Bronchial epithelial cell (primary cell): ENCODE data around the gene LIPC. TPM values are rescaled to one million over a fixed set of nuclear protein-coding genes. Genes with fewer than 3 reads are reported as not detected.
A peak's percentile ranks its signal among the peaks of the same experiment; 100 is the strongest.

Experiments
- DNase-seq: peaks from one replicate; pipeline ENCODE4 v3.0.0-alpha.2; 2010; ENCODE audit warnings: low read depth
- FAIRE-seq: peaks from 2 replicates; lab custom pipeline; 2011; peaks lifted over from hg19 to GRCh38; lab: Jason Lieb, UNC
- H3K27me3 ChIP-seq: 2 replicates; pipeline ENCODE4 v1.5.1; 2011; ENCODE audit warnings: low read length; ENCODE audit not compliant: control insufficient read depth, insufficient read depth
- H3K36me3 ChIP-seq: 2 replicates; pipeline ENCODE4 v1.5.1; 2011; ENCODE audit warnings: low read length; ENCODE audit not compliant: control insufficient read depth, insufficient read depth
- H3K4me3 ChIP-seq: 2 replicates; pipeline ENCODE4 v1.5.1; 2011; ENCODE audit warnings: mild to moderate bottlenecking, low read depth, low read length, control low read depth
- total RNA-seq: library from RNA; depleted of rRNA; stranded (reverse); fragments of >200 nt; gene quantifications from 2 replicates; pipeline ENCODE4 v1.2.1, GENCODE V29; 2014
- TF ChIP-seq, protein P1 (sequence below): IDR thresholded peaks from 2 replicates; pipeline ENCODE4 v1.5.1; 2011; ENCODE audit warnings: mild to moderate bottlenecking, moderate library complexity, low read length, control low read depth, inconsistent platforms; ENCODE audit not compliant: insufficient read depth, severe bottlenecking

LIPC gene
- total RNA-seq, 1 donor from 2014 or later, result 0.26 TPM

DNA sequence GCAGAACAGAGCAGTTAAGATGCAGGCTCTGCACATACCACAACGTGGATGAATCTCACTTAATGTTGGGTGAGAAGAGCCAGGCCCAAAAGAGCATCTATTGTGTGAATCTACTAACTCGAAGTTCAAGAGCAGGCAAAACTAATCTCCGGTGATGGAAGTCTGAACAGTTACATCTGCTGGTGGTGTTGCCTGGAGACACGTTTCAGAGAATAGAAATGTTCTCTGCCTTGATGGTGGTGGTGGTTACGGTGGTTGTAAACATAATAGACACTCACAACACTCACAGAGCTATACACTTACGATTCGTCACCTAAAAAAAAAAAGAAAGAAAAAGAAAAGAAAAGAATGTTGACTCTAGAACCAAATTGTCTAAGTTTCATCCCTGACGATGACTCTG lies 86.8 kb downstream of the LIPC start:
- Histone ChIP-seq H3K36me3 (no peaks in the 10 kb centered on the region), H3K4me3 (no peak overlapping the region), H3K27me3 (no peaks in the 10 kb centered on the region)
- DNase-seq (no peak), FAIRE-seq (no peak)
- TF ChIP-seq, protein P1, sequence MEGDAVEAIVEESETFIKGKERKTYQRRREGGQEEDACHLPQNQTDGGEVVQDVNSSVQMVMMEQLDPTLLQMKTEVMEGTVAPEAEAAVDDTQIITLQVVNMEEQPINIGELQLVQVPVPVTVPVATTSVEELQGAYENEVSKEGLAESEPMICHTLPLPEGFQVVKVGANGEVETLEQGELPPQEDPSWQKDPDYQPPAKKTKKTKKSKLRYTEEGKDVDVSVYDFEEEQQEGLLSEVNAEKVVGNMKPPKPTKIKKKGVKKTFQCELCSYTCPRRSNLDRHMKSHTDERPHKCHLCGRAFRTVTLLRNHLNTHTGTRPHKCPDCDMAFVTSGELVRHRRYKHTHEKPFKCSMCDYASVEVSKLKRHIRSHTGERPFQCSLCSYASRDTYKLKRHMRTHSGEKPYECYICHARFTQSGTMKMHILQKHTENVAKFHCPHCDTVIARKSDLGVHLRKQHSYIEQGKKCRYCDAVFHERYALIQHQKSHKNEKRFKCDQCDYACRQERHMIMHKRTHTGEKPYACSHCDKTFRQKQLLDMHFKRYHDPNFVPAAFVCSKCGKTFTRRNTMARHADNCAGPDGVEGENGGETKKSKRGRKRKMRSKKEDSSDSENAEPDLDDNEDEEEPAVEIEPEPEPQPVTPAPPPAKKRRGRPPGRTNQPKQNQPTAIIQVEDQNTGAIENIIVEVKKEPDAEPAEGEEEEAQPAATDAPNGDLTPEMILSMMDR, result no peak

DNA sequence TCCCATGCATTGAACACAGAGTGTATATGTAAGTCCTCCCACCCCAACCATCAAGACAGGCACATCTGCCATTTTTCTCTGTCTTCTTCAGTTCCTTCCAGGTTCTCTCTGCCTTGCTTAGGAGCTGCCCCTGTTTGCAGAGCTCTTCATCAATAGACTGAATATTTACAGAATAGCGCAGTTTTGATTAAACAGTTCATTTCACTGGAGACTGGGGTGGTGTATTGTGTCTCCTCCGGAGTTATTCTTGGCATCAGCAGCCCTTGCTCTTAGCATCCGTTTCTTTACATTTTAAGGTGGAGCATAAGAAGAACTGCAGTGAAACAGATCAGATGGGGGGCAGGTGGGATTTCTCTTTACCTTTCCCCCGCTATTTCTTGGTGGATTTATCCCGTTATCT lies 87.7 kb downstream of the LIPC start:
- DNase-seq (no peak), FAIRE-seq (no peak)
- TF ChIP-seq, protein P1, result no peak
- Histone ChIP-seq H3K4me3 (no peak overlapping the region), H3K27me3 (no peaks in the 10 kb centered on the region), H3K36me3 (no peaks in the 10 kb centered on the region)

DNA sequence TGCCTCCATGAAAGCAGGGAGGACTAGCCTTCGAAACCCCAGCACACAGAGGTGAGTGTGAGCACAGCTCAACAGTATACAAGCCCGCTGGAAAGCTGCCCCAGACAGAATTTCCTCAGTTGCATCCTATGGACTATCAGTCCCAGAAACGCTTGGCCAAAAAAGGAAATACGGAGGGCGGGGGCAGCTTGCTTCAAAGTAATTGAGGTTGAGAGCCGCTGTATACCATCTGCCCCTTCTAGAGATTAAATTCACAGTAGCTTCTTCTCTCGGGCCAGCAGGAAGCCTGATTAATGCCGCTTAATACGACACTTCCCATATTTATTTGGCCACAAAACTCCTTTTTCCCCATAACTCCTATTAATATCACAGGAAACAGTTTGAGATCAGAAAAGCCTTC lies 88.7 kb downstream of the LIPC start:
- no peak for FAIRE-seq
- TF ChIP-seq, protein P1, result no peak
- Histone ChIP-seq H3K27me3 (no peaks in the 10 kb centered on the region), H3K4me3 (no peak overlapping the region), H3K36me3 (no peaks in the 10 kb centered on the region)
- DNase-seq, result no peak

DNA sequence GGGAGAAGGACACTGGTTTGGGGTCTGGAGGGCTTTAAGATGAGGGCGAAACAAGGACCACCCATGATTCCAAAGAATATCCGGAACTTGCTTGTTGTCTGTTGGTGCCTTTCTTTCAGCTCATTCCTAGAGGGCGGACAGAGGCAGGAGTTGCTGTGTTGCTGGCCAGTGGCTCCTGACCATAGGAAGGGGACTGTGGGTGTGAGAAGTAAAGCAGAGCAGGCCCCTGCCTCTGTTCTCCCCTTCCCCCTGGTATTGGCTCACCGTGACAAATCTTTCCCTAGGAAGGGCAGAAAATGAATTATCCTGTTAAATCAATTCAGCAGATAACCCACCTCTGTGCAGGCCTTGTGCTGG lies 89.1 kb downstream of the LIPC start:
- no peak for DNase-seq
- TF ChIP-seq, protein P1, result no peak
- no peak overlapping the region for H3K4me3 ChIP-seq
- H3K36me3 ChIP-seq, result no peaks in the 10 kb centered on the region
- no peak for FAIRE-seq
- no peaks in the 10 kb centered on the region for H3K27me3 ChIP-seq

DNA sequence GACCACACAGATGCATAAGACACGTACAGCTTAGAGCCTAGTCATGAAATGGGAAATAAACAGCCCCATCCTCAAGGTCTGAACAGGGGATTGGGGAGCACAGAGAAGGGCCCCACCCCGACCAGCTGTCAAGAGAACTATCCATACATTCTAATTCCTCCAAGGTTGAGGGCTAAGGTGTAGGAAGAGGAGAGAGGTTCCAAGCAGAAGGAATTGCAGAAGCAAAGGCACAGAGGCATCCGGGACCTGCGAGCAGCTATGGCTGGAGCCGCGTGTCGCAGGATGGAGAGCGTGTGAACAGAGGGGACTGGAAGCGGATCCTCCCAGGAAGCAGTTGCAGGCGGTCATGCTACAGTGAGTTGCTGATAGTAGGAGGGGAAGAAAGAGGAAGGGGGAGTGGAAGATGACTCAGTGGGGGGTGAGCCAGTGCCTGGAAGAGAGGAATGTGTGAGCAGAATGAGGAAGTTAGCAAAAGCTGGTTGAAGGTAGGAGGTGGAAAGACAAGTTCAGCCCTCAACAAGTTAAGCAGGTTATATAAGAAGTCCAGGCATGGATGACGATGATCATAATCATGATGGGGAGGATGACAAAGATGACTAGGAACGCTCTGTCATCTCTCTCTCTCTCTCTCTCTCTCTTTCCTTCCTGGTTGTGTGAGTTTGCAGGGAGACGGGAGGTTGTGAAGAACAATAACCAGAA lies 89.7 kb downstream of the LIPC start:
- FAIRE-seq, result peak; percentile 98
- H3K4me3 ChIP-seq, result no peak overlapping the region
- TF ChIP-seq, protein P1, result no peak
- no peaks in the 10 kb centered on the region for H3K36me3 ChIP-seq
- DNase-seq, result peak; percentile 100
- no peaks in the 10 kb centered on the region for H3K27me3 ChIP-seq

DNA sequence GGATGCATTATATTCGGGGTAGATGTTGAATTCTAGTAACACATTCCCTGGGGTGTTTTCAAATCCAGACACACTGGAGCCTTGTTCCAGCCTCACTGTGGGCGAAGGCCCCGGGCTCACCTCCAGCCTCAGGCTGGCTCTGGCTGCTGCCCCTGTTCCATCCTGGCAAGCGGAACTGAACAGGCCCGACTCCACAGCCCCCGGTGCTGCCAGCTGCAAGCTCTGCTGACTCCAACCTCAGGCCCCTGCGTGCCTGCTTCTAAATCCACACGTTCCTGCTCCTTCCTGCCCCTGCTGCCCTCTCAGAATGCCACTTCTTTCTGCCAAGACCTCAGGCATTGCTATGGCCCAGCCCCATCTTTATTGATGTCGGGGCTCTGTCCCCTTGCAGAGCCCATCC lies 90.6 kb downstream of the LIPC start:
- no peaks in the 10 kb centered on the region for H3K36me3 ChIP-seq
- no peak for DNase-seq
- no peaks in the 10 kb centered on the region for H3K27me3 ChIP-seq
- FAIRE-seq, result no peak
- H3K4me3 ChIP-seq, result no peak overlapping the region
- TF ChIP-seq, protein P1, result no peak
